Endometrial microvascular endothelial cells (primary cell): ENCODE measurements around the gene DNAJB14. TPM values are rescaled to one million over a fixed set of nuclear protein-coding genes. Genes with fewer than 3 reads are reported as not detected.

Experiments used
- in situ Hi-C: cut with HindIII; loops from 2 replicates; pipeline ENCODE4 v1.10.0; 2017; ENCODE audit warnings: low sequenced_read_pairs, low pct_unique_long_range_greater_than_20kb; ENCODE audit errors: inconsistent ontology term
- total RNA-seq: library from RNA; depleted of rRNA; stranded (reverse); fragments of >200 nt; gene quantifications from one replicate; pipeline ENCODE4 v1.2.3, GENCODE V29; 2015; ENCODE audit errors: inconsistent ontology term

DNAJB14 gene
- total RNA-seq, 1 donor from 2014 or later: 19.7 TPM

DNA sequence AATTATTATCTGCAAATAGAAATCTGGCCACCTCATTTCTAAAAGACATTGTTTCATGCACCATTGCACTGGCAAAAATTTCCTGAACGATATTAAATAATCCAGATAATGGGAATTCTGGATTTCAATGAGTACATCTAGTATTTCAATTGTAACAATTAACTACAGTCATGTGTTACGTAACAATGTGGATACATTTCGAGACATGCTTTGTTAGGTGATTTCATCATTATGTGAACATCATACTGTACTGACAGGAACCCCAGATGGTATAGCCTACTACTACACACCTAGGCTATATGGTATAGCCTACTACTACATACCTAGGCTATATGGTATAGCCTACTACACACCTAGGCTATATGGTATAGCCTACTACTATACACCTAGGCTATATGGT is 67.0 kb downstream of the DNAJB14 start:
- in situ Hi-C loops: no loop called here

- in situ Hi-C loops: no loop called here
Measured at GRCh38 chr4:99878604-99879003, 67.8 kb downstream of the DNAJB14 start.

DNA sequence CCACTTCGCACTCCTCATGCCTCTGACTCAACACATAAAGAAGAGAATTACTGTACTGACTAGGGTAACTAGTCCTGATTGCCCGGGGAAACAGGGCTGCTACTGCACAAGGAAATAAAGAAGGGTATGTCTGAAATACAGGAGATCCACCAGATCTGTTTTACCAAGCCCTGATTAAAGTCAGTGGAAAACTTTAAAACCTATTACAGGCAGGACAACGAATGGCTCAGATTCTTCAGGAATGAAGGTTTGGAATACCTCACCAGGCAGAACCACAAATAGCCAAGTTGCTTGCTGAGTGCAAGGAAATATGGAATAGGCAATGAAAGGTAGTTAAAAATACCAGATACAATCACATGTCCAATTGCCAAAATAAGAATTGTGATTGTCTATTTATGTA is 69.5 kb downstream of the DNAJB14 start:
- in situ Hi-C loops: no loop called here

DNA sequence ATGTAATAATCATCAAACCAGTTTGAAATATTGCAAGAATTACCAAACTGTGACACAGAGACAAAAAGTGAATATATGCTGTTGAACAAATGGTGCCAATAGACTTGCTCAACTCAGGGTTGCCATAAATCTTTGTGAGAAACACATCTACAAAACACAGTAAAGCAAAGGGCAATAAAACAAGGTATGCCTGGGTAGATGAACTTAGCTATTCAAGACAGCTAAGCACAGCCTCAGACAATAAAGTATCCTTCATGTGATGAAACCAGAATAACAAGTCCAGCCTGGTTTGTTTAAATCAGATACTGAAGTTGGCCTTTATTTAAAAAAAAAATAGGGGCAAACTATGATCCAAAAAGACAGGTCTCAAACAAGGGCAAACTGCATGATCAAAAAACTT is 71.3 kb downstream of the DNAJB14 start:
- in situ Hi-C loops: no loop called here

GRCh38 chr4:99872570-99872969 is 73.8 kb downstream of the DNAJB14 start:
- in situ Hi-C loops: no loop called here

DNA sequence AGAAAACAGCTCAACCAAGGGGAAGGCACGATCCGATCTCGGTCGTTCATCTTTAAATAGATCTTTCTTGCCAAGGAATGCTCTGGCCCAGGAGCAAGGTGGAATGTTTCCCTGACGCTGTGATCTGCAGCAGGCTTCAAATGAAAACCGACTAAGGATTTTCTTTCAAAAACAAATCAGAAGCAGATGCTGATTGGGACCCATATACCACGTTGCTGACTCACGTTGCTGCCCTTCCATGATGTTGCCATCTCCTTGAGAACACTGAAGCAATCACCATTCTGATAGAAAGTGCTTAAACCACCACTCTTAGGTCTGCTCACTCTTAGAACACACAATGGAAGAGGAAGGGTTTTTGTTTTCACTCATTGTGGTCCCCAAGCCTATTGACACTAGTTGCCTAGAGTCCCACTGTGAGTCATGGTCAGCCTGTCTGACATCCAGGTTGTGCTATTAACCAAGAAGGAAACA is 78.3 kb downstream of the DNAJB14 start:
- in situ Hi-C loops: no loop called here

DNA sequence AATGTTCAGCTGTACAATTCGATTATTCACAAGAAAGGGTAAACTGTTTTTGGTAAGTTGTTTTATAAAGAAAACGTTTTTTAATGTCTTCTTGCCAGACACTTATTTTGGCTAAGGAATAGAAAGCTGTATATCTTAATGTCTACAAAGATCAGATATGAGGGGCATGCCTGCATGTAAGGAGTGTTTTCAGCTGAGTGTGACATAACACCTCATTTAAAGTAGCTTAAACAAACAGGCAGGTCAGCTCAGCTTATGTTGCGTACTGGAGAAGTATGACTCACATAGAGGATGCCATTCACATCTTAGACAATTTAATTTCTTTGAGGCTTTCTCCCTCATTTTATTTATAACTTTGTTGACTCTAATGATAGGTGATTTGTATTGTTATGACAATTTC is 82.6 kb downstream of the DNAJB14 start:
- in situ Hi-C loops: no loop called here

GRCh38 chr4:99861120-99861905 is 85.1 kb downstream of the DNAJB14 start:
- in situ Hi-C loops: no loop called here

- in situ Hi-C loops: no loop called here
Measured at GRCh38 chr4:99860521-99860920, 85.9 kb downstream of the DNAJB14 start.

- in situ Hi-C loops: no loop called here
Measured at GRCh38 chr4:99859618-99860017, 86.8 kb downstream of the DNAJB14 start.

GRCh38 chr4:99857307-99857706 is 89.1 kb downstream of the DNAJB14 start:
- in situ Hi-C loops: no loop called here

- in situ Hi-C loops: no loop called here
Measured at GRCh38 chr4:99856166-99856565, 90.3 kb downstream of the DNAJB14 start.

GRCh38 chr4:99855678-99856077 is 90.7 kb downstream of the DNAJB14 start:
- in situ Hi-C loops: no loop called here

- in situ Hi-C loops: no loop called here
Measured at GRCh38 chr4:99853999-99854398, 92.4 kb downstream of the DNAJB14 start.

DNA sequence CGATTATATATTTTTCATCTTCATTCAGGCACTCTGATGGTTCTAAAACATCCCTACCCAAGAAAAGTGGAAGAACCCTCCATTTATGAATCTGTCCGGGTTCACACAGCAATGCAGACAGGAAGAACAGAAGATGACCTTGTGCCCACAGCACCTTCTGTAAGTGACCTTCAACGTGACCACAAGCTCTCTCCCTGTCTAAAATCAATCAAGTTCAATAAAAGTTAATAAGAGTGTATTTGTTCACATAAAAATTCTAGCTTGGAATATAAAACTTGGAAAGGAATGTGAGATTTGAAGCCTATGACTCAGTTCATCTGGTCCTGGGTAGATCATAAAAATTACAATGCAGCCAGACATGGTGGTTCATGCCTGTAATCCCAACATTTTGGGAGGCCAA is 93.2 kb downstream of the DNAJB14 start:
- in situ Hi-C loops: no loop called here

GRCh38 chr4:99852199-99852749 is 94.1 kb downstream of the DNAJB14 start:
- in situ Hi-C loops: no loop called here

GRCh38 chr4:99848591-99849001 is 97.8 kb downstream of the DNAJB14 start:
- in situ Hi-C loops: no loop called here

- in situ Hi-C loops: no loop called here
Measured at GRCh38 chr4:99847362-99847976, 98.9 kb downstream of the DNAJB14 start.

- in situ Hi-C loops: no loop called here
Measured at GRCh38 chr4:99846891-99847290, 99.5 kb downstream of the DNAJB14 start.
